Testis (tissue), 3 donors: ENCODE results near the gene TRIM3. TPM values are rescaled to one million over a fixed set of nuclear protein-coding genes. Genes with fewer than 3 reads are reported as not detected.

Source experiments
- DNase-seq: peaks from one replicate; pipeline ENCODE4 v3.0.0-alpha.2; 2019
- H3K27ac ChIP-seq, 2 donors: fragments of 200-600 bp; sonication (generic); one replicate each; pipeline ENCODE4 v1.5.1; 2019
- H3K27me3 ChIP-seq: fragments of 200-600 bp; sonication (generic); one replicate; pipeline ENCODE4 v1.5.1; 2019
- H3K36me3 ChIP-seq: fragments of 200-600 bp; sonication (generic); one replicate; pipeline ENCODE4 v1.5.1; 2017; ENCODE audit warnings: low read depth; ENCODE audit errors: missing control alignments
- H3K4me1 ChIP-seq: fragments of 200-600 bp; sonication (generic); one replicate; pipeline ENCODE4 v1.5.1; 2019
- H3K4me3 ChIP-seq, 2 donors: fragments of 200-600 bp; sonication (generic); one replicate each; pipeline ENCODE4 v1.5.1; 2017 to 2019
- H3K9me3 ChIP-seq: fragments of 200-600 bp; sonication (generic); one replicate; pipeline ENCODE4 v1.5.1; 2017
- CTCF ChIP-seq, 3 experiments: fragments of 450-650 bp in 2 of 3; fragments of 200-600 bp in 1 of 3; sonication (generic) in 1 of 3; IDR thresholded peaks; one replicate each; pipeline ENCODE4 v1.5.1; 2016 to 2019; ENCODE audit warnings: antibody characterized with exemption in 3 of 3, mild to moderate bottlenecking in 2 of 3, moderate library complexity in 1 of 3
- POLR2A ChIP-seq: fragments of 450-650 bp; IDR thresholded peaks from one replicate; pipeline ENCODE4 v1.6.1; 2017; ENCODE audit warnings: antibody characterized with exemption, mild to moderate bottlenecking, moderate library complexity
- WGBS, 2 donors: methylation state at CpG; one replicate each; pipeline ENCODE4 v1.1.5; 2018; 5-methylcytosine and 5-hydroxymethylcytosine counted together
- intact Hi-C: fragments of 100-400 bp; cut with DNase I; formaldehyde crosslinking; loops from one replicate; pipeline ENCODE4 v1.15.1; 2023; ENCODE audit warnings: low total_unique reads
- polyA plus RNA-seq: library from polyadenylated mRNA; stranded (reverse); fragments of 350-450 nt; fragmentation: Illumina TruSeq; extraction: RNeasy Lipid Tissue Mini Kit (QIAGEN cat#74804); gene quantifications from one replicate; pipeline ENCODE4 v1.2.3, GENCODE V29; 2014; ENCODE audit warnings: low read depth, low replicate concordance; ENCODE audit not compliant: insufficient read depth
- total RNA-seq, 2 donors: library from RNA; depleted of rRNA; stranded (reverse); fragments of >200 nt; gene quantifications; one replicate each; pipeline ENCODE4 v1.2.3, GENCODE V29; 2016

Gene TRIM3
- total and polyA plus RNA-seq, 3 donors from 2014 or later: 15.0 to 29.4 (median 29.4) TPM

GRCh38 chr11:6481012-6481923, 7.5 kb upstream of the TRIM3 start, which contains the start of the genes ARFIP2 and TIMM10B:
TSS of gene ARFIP2 (minus strand) at chr11:6481331. CDS start at chr11:6480421, 910 bp downstream.
TSS of gene TIMM10B (plus strand) at chr11:6481501. CDS start at chr11:6481517, 16 bp downstream.
- peaks cover 18% of the 10 kb centered on the region for H3K4me1 ChIP-seq
- intact Hi-C loops: no loop called here
- peak within 1 kb of the TSS; percentile 87 to 88 for H3K27ac ChIP-seq
- H3K4me3 ChIP-seq: peak within 1 kb of the TSS; percentile 74 to 90
- DNase-seq: peak; percentile 100
- no peaks in the 10 kb centered on the region for H3K36me3 ChIP-seq
- no peaks in the 10 kb centered on the region for H3K27me3 ChIP-seq
- TF ChIP-seq POLR2A: peak; percentile 39
- no peak for TF ChIP-seq CTCF (IDR thresholded peaks at IDR 0.05)
- 0 to 1% methylated on average over 44 to 66 of the region's 66 CpGs for WGBS, 2 donors
- H3K9me3 ChIP-seq: no peaks in the 10 kb centered on the region

GRCh38 chr11:6480299-6480914, 6.7 kb upstream of the TRIM3 start:
- 40 to 47% methylated on average over 9 of the region's 9 CpGs for WGBS, 2 donors
- Histone ChIP-seq H3K9me3 (no peaks in the 10 kb centered on the region), H3K4me3 (peak overlapping the region; percentile 74 to 90), H3K36me3 (no peaks in the 10 kb centered on the region), H3K27ac (peak overlapping the region; percentile 87 to 88), H3K27me3 (no peaks in the 10 kb centered on the region), H3K4me1 (peaks cover 18% of the 10 kb centered on the region)
- intact Hi-C loops: no loop called here
- DNase-seq: no peak
- no peak for TF ChIP-seq POLR2A
- no peak for TF ChIP-seq CTCF (IDR thresholded peaks at IDR 0.05)

- no peaks in the 10 kb centered on the region for H3K27me3 ChIP-seq
- H3K27ac ChIP-seq: no peak overlapping the region
- no peak overlapping the region for H3K4me3 ChIP-seq
- TF ChIP-seq CTCF (IDR thresholded peaks at IDR 0.05) (no peak), POLR2A (no peak)
- 80 to 94% methylated on average over 1 to 4 of the region's 4 CpGs for WGBS, 2 donors
- no peaks in the 10 kb centered on the region for H3K36me3 ChIP-seq
- peaks cover 16% of the 10 kb centered on the region for H3K4me1 ChIP-seq
- no peaks in the 10 kb centered on the region for H3K9me3 ChIP-seq
- no peak for DNase-seq
- intact Hi-C loops: no loop called here
Measured at GRCh38 chr11:6476571-6476970, 2.8 kb upstream of the TRIM3 start.

- no peaks in the 10 kb centered on the region for H3K36me3 ChIP-seq
- H3K4me1 ChIP-seq: peaks cover 16% of the 10 kb centered on the region
- no peak overlapping the region for H3K4me3 ChIP-seq
- WGBS, 2 donors: 72 to 80% methylated on average over 5 of the region's 5 CpGs
- H3K27ac ChIP-seq: no peak overlapping the region
- no peak for DNase-seq
- intact Hi-C loops: no loop called here
- no peaks in the 10 kb centered on the region for H3K27me3 ChIP-seq
- no peaks in the 10 kb centered on the region for H3K9me3 ChIP-seq
- TF ChIP-seq POLR2A (no peak), CTCF (IDR thresholded peaks at IDR 0.05) (no peak)
Measured at GRCh38 chr11:6475936-6476335, 2.2 kb upstream of the TRIM3 start.
